ENCODE data around the gene P3H3.

Gene P3H3

GRCh38 chr12:6861391-6861790 is 33.2 kb downstream of the P3H3 start:
- TF ChIP-seq SIN3A (IDR thresholded peaks at IDR 0.05; ENCODE audit: borderline replicate concordance, insufficient read depth, low read length) (no peak), FOXP2 (optimal IDR thresholded peaks at IDR 0.05; ENCODE audit: borderline replicate concordance, extremely low read depth, extremely low read length, insufficient read depth) (no peak), REST (IDR thresholded peaks at IDR 0.05; ENCODE audit: insufficient read depth in 1 of 2, low read depth in 2 of 2, low read length in 2 of 2) (no peak), POLR2AphosphoS5 (IDR thresholded peaks at IDR 0.05; ENCODE audit: low read depth, low read length) (no peak), TAF1 (IDR thresholded peaks at IDR 0.05; ENCODE audit: borderline replicate concordance, insufficient read depth, low read length) (no peak)

GRCh38 chr12:6863033-6863432 is 34.8 kb downstream of the P3H3 start:
- TF ChIP-seq REST (IDR thresholded peaks at IDR 0.05; ENCODE audit: insufficient read depth in 1 of 2, low read depth in 2 of 2, low read length in 2 of 2), result no peak
- TF ChIP-seq TAF1 (IDR thresholded peaks at IDR 0.05; ENCODE audit: borderline replicate concordance, insufficient read depth, low read length), result no peak

- no peak for TF ChIP-seq POLR2AphosphoS5 (IDR thresholded peaks at IDR 0.05; ENCODE audit: low read depth, low read length)
Measured at GRCh38 chr12:6863586-6864321, 35.5 kb downstream of the P3H3 start.

GRCh38 chr12:6866163-6866919 is 38.1 kb downstream of the P3H3 start:
- TF ChIP-seq FOXP2 (optimal IDR thresholded peaks at IDR 0.05; ENCODE audit: borderline replicate concordance, extremely low read depth, extremely low read length, insufficient read depth) (no peak), TAF1 (IDR thresholded peaks at IDR 0.05; ENCODE audit: borderline replicate concordance, insufficient read depth, low read length) (no peak)

GRCh38 chr12:6866920-6867412 is 38.8 kb downstream of the P3H3 start:
- TF ChIP-seq REST (IDR thresholded peaks at IDR 0.05; ENCODE audit: insufficient read depth in 1 of 2, low read depth in 2 of 2, low read length in 2 of 2) (no peak), SIN3A (IDR thresholded peaks at IDR 0.05; ENCODE audit: borderline replicate concordance, insufficient read depth, low read length) (no peak), POLR2AphosphoS5 (IDR thresholded peaks at IDR 0.05; ENCODE audit: low read depth, low read length) (no peak), FOXP2 (optimal IDR thresholded peaks at IDR 0.05; ENCODE audit: borderline replicate concordance, extremely low read depth, extremely low read length, insufficient read depth) (no peak), TAF1 (IDR thresholded peaks at IDR 0.05; ENCODE audit: borderline replicate concordance, insufficient read depth, low read length) (no peak)

GRCh38 chr12:6867413-6868210 is 39.4 kb downstream of the P3H3 start, which contains the start of gene TPI1:
Gene TPI1, plus strand, starts transcription at chr12:6867531. Its CDS starts 36 bp downstream, at chr12:6867567.
- peak; percentile 96; the same call in 1 of the 2 replicates for TF ChIP-seq TAF1 (IDR thresholded peaks at IDR 0.05; ENCODE audit: borderline replicate concordance, insufficient read depth, low read length)
- no peak for TF ChIP-seq FOXP2 (optimal IDR thresholded peaks at IDR 0.05; ENCODE audit: borderline replicate concordance, extremely low read depth, extremely low read length, insufficient read depth)
- peak; percentile 38; the same call in 1 of the 2 replicates for TF ChIP-seq SIN3A (IDR thresholded peaks at IDR 0.05; ENCODE audit: borderline replicate concordance, insufficient read depth, low read length)
- peak; percentile 21 to 44; a peak in 1 of 4 replicates for TF ChIP-seq REST (IDR thresholded peaks at IDR 0.05; ENCODE audit: insufficient read depth in 1 of 2, low read depth in 2 of 2, low read length in 2 of 2)
- TF ChIP-seq POLR2AphosphoS5 (IDR thresholded peaks at IDR 0.05; ENCODE audit: low read depth, low read length), result peak; percentile 97
